Nephron (organoid): ENCODE measurements around the gene CHRNA9.
"Not testable (repeated sequence)": the region's sequence is repeated elsewhere in the genome, so short reads cannot be mapped to it uniquely, and the experiment has no call there.

Experiments
- H3K27ac Mint-ChIP-seq, 3 experiments: 2 replicates each; pipeline ENCODE4 v1.8.0; 2020; ENCODE audit warnings: mixed read lengths in 3 of 3, mild to moderate bottlenecking in 2 of 3, moderate library complexity in 1 of 3
- H3K27me3 Mint-ChIP-seq: 2 replicates; pipeline ENCODE4 v1.8.0; 2021; ENCODE audit warnings: low read depth, mild to moderate bottlenecking, moderate library complexity, mixed read lengths
- H3K36me3 Mint-ChIP-seq: 2 replicates; pipeline ENCODE4 v1.8.0; 2020; ENCODE audit warnings: low read depth, mixed read lengths
- H3K4me1 Mint-ChIP-seq: 2 replicates; pipeline ENCODE4 v1.8.0; 2020; ENCODE audit warnings: mixed read lengths
- H3K4me3 Mint-ChIP-seq, 3 experiments: 2 replicates each; pipeline ENCODE4 v1.8.0; 2020; ENCODE audit warnings: mild to moderate bottlenecking in 3 of 3, mixed read lengths in 3 of 3, moderate library complexity in 2 of 3
- H3K9me3 Mint-ChIP-seq: 2 replicates; pipeline ENCODE4 v1.8.0; 2020; ENCODE audit warnings: mixed read lengths
- TF ChIP-seq, protein P1 (sequence below), 3 experiments: fragments of 200-600 bp; sonication (generic); IDR thresholded peaks; one replicate each; pipeline ENCODE4 v1.5.0; 2021; ENCODE audit warnings: antibody characterized with exemption in 3 of 3; ENCODE audit not compliant: unreplicated experiment in 3 of 3

Gene CHRNA9

DNA sequence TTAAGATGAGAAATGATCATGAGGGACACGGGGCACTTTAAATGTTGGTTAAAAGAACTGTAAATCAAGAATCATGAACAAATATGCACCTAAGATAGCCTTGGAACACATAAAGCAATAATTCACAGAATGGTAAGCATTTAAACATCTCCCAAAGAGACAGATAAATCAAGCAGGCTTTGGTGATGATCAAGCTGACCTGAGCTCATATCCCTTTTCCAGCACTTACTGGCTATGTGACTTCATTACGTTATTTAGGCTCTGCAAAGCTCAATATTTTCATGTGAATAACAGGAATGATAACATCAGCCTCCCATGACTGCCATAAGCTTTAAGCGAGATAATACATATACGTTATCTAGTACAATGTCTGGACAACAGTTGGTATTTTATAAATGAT is 54.9 kb downstream of the CHRNA9 start:
- Mint-ChIP-seq H3K4me1 (peaks cover 11% of the 10 kb centered on the region), H3K9me3 (no peaks in the 10 kb centered on the region), H3K4me3 (no peak overlapping the region), H3K27ac (no peak overlapping the region), H3K27me3 (no peaks in the 10 kb centered on the region), H3K36me3 (no peaks in the 10 kb centered on the region)
- TF ChIP-seq, protein P1, sequence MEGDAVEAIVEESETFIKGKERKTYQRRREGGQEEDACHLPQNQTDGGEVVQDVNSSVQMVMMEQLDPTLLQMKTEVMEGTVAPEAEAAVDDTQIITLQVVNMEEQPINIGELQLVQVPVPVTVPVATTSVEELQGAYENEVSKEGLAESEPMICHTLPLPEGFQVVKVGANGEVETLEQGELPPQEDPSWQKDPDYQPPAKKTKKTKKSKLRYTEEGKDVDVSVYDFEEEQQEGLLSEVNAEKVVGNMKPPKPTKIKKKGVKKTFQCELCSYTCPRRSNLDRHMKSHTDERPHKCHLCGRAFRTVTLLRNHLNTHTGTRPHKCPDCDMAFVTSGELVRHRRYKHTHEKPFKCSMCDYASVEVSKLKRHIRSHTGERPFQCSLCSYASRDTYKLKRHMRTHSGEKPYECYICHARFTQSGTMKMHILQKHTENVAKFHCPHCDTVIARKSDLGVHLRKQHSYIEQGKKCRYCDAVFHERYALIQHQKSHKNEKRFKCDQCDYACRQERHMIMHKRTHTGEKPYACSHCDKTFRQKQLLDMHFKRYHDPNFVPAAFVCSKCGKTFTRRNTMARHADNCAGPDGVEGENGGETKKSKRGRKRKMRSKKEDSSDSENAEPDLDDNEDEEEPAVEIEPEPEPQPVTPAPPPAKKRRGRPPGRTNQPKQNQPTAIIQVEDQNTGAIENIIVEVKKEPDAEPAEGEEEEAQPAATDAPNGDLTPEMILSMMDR (IDR thresholded peaks at IDR 0.05; ENCODE audit: unreplicated experiment in 3 of 3), result no peak

DNA sequence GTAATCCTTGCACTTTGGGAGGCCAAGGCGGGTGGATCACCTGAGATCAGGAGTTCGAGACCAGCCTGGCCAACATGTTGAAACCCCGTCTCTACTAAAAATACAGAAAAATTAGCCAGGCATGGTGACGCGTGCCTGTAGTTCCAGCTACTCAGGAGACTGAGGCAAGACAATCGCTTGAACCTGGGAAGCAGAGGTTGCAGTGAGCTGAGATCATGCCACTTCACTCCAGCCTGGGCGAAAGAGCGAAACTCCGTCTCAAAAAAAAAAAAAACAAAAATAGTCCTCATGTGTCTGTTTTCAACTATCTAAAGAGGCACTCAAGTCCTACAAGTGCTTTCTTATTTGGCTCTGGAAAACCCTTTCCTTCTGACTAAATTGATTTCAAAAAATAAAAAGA is 57.1 kb downstream of the CHRNA9 start:
- not testable (repeated sequence) for H3K27me3 Mint-ChIP-seq, H3K9me3 Mint-ChIP-seq, H3K27ac Mint-ChIP-seq, H3K36me3 Mint-ChIP-seq, H3K4me3 Mint-ChIP-seq
- H3K4me1 Mint-ChIP-seq, result peaks cover 21% of the 10 kb centered on the region

DNA sequence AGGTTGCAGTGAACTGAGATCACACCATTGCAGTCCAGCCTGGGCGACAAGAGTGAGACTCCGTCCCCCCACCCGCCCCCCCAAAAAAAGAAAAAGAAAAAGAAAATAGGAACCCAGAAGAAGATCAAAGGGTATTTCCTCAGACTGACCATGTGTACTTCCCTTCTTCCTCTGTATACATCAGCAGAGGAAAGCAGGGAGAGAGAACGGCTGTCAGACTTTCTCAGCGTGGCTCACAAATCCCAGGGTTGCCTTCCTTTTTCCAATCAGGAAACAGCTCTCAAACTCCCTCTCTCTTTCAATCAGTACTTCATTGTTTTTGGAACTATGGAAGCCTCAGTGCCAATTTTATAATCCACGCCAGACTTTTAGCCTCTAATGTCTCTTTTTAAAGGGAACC is 59.1 kb downstream of the CHRNA9 start:
- TF ChIP-seq, protein P1 (IDR thresholded peaks at IDR 0.05; ENCODE audit: unreplicated experiment in 3 of 3), result no peak
- H3K4me1 Mint-ChIP-seq, result peaks cover 17% of the 10 kb centered on the region
- no peaks in the 10 kb centered on the region for H3K27me3 Mint-ChIP-seq
- H3K9me3 Mint-ChIP-seq, result no peaks in the 10 kb centered on the region
- no peaks in the 10 kb centered on the region for H3K36me3 Mint-ChIP-seq
- H3K27ac Mint-ChIP-seq, result peak overlapping the region; percentile 54 to 80 (median 73)
- H3K4me3 Mint-ChIP-seq, result no peak overlapping the region

DNA sequence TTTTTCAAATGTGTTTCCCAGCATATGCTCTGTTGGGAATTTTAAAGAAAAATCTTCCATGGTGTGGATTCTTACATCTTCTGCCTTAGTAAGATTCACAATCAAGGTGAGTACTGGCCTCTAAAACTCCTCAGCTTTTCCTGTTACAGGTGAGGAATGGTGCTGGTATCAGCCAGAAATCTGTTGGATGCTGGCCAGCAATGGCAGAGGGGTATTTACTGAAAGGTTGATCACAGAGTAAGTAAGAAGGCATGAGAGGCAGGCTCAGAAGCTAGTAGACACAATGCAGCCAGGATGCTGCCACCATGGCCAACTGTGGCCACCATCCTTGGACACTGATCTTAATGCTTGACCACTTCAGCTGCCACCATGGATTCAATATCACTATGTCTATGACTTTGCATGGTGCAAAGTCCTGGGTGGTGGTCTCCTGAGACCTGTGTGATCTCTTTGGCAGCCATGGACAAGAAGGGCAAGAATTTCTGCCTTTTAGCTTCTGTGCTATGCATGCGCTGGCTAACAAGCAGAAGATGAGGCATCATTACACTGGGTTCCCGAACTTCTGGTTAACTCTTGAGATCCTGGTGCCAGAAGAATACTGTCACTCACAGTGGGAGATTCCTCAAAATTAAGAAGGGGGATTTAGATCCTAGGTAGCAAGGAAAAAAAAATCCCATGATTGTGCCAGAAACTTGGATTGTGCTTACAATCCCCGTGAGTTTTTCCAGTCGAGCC is 60.2 kb downstream of the CHRNA9 start:
- TF ChIP-seq, protein P1 (IDR thresholded peaks at IDR 0.05; ENCODE audit: unreplicated experiment in 3 of 3), result no peak
- H3K4me1 Mint-ChIP-seq, result peaks cover 23% of the 10 kb centered on the region
- no peaks in the 10 kb centered on the region for H3K9me3 Mint-ChIP-seq
- H3K27ac Mint-ChIP-seq, result peak overlapping the region; percentile 80 to 82 (median 80)
- no peaks in the 10 kb centered on the region for H3K36me3 Mint-ChIP-seq
- peaks cover 7% of the 10 kb centered on the region for H3K27me3 Mint-ChIP-seq
- H3K4me3 Mint-ChIP-seq, result no peak overlapping the region

DNA sequence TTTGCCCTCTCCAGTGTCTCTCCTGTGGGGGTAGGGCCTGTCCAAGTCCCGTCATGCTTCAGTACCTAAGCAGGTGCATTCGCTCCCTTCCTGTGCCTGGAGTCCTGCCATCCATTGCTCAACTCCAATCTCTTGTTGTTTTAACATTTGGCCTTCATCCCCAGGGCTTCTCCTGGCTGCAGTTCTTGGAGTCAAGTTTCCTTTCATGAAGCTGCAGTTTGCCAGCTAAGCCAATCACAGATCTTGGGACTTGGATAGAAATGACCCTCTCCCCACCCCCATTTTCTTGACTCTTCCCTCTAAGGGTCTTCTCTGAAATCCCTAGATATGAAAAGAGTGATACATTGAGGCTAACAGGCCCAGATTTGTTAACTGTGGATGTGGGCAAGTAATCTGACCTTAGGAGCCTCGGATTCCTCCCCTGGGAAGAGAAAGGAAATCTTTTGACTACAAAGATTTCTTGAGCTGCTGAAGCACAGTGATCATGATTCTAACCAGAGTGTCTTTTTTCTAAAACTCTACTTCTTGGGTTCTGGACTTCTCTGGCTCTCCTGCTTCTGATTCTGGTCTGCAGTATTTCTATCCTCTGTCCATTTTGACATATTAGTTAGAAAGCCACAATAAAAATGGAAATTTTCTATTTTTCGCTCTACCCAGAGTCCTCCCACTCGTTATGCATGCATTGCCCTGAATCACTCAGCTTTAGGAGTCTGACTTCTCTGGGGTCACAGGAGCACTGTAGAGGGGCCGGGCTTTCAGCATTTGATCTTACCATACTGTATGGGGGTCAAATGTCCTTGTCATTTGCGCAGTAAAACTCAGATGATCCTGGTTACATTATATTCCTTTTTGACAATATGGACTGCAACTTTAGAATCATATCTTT is 61.0 kb downstream of the CHRNA9 start:
- TF ChIP-seq, protein P1 (IDR thresholded peaks at IDR 0.05; ENCODE audit: unreplicated experiment in 3 of 3), result no peak
- peak overlapping the region; percentile 80 to 82 (median 80) for H3K27ac Mint-ChIP-seq
- peaks cover 23% of the 10 kb centered on the region for H3K4me1 Mint-ChIP-seq
- H3K9me3 Mint-ChIP-seq, result no peaks in the 10 kb centered on the region
- H3K27me3 Mint-ChIP-seq, result peaks cover 10% of the 10 kb centered on the region
- no peaks in the 10 kb centered on the region for H3K36me3 Mint-ChIP-seq
- H3K4me3 Mint-ChIP-seq, result peak overlapping the region in 1 of 3 experiments; percentile 11

DNA sequence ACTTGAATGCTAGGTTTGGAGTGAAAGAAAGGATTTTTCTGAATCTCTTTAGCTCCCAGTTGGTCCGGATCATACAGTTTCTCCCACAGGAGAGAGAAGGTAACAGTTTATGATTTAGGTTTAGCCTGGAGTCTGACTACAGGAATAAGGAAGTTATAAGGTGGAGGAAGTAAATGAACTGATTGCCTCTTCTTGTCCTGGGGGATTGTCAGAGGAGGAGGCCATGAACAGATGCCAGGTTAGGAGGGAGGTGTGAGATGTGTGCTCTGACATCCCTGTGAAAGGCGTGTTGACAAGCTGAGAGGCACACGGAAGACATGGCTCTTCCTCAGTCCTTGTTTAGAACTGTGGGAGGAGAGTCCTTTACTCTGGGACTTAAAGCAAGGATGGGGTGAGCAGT is 64.4 kb downstream of the CHRNA9 start:
- Mint-ChIP-seq H3K4me1 (peaks cover 27% of the 10 kb centered on the region), H3K27me3 (peaks cover 16% of the 10 kb centered on the region), H3K27ac (peak overlapping the region in 1 of 3 experiments; percentile 28), H3K9me3 (no peaks in the 10 kb centered on the region), H3K4me3 (no peak overlapping the region), H3K36me3 (no peaks in the 10 kb centered on the region)
- TF ChIP-seq, protein P1 (IDR thresholded peaks at IDR 0.05; ENCODE audit: unreplicated experiment in 3 of 3), result no peak
